ENCODE measurements around the gene ERF. TPM values are rescaled to one million over a fixed set of nuclear protein-coding genes. Genes with fewer than 3 reads are reported as not detected.

The ERF gene
- total RNA-seq, 1 experiment from 2014 or later, result 96.1 TPM

GRCh38 chr19:42234364-42234763 lies 20.6 kb downstream of the ERF start:
- CTCF ChIA-PET, result no interaction called here
- H3K36me3 ChIP-seq (ENCODE audit: control insufficient read depth in 1 of 2, insufficient read depth in 2 of 2, low read length in 2 of 2), result peaks cover 45 to 49% of the 10 kb centered on the region in 2 experiments; a peak in 3 of 4 replicates
- RAD21 ChIA-PET (ENCODE audit: low non-redundant PET in 1 of 2, low total read pairs in 2 of 2, uncharacterized antibody in 2 of 2, unreplicated experiment in 2 of 2), result no interaction called here

More at GRCh38 chr19:42234364-42234763, 20.6 kb downstream of the ERF start:
- Histone ChIP-seq H3K79me2 (ENCODE audit: insufficient read depth, low read length) (peaks cover 48% of the 10 kb centered on the region), H3K4me3 (replicated peaks in 1 of 2; ENCODE audit: low read depth in 1 of 2, low read length in 2 of 2) (no peak overlapping the region), H3K9me3 (ENCODE audit: control insufficient read depth in 1 of 2, insufficient read depth in 1 of 2, low read depth in 1 of 2, low read length in 2 of 2) (no peaks in the 10 kb centered on the region), H3K27me3 (ENCODE audit: insufficient read depth, low read length) (no peaks in the 10 kb centered on the region), H4K20me1 (ENCODE audit: insufficient read depth) (no peaks in the 10 kb centered on the region), H2AFZ (ENCODE audit: low read depth, low read length, poor library complexity, severe bottlenecking) (no peak overlapping the region), H3K4me1 (ENCODE audit: control insufficient read depth in 1 of 2, insufficient read depth in 2 of 2, low read length in 2 of 2) (no peaks in the 10 kb centered on the region), H3K9ac (ENCODE audit: low read length) (no peak overlapping the region), H3K4me2 (ENCODE audit: low read length) (no peak overlapping the region), H3K9me2 (ENCODE audit: insufficient read depth) (no peaks in the 10 kb centered on the region), H3K27ac (ENCODE audit: low read depth, low read length) (no peak overlapping the region)
- DNase-seq (ENCODE audit: low read depth, low spot score), result no peak
- POLR2A ChIA-PET, result no interaction called here
- no TSS peak for BruUV-seq (replicated peaks)
- ATAC-seq, result no peak
- TF ChIP-seq CBX3 (IDR thresholded peaks at IDR 0.05; ENCODE audit: low read depth), result no peak
- TF ChIP-seq JUND (IDR thresholded peaks at IDR 0.05), result no peak
- TF ChIP-seq SIN3A (IDR thresholded peaks at IDR 0.05; ENCODE audit: low read depth), result no peak
- no peak for TF ChIP-seq EGR1 (IDR thresholded peaks at IDR 0.05; ENCODE audit: low read depth)
- TF ChIP-seq ELF1 (IDR thresholded peaks at IDR 0.05; ENCODE audit: borderline replicate concordance, low read depth), result no peak
- TF ChIP-seq CEBPB (IDR thresholded peaks at IDR 0.05; ENCODE audit: low read depth), result no peak
- TF ChIP-seq CTCF (IDR thresholded peaks at IDR 0.05 in 2 of 3, conservative IDR thresholded peaks at IDR 0.05 in 1 of 3; ENCODE audit: borderline replicate concordance in 1 of 3, insufficient read depth in 1 of 3, low read depth in 2 of 3, low read length in 2 of 3), result no peak
- no peak for TF ChIP-seq REST (IDR thresholded peaks at IDR 0.05; ENCODE audit: low read depth)
- TF ChIP-seq ZBTB33 (IDR thresholded peaks at IDR 0.05; ENCODE audit: extremely low read depth, insufficient replicate concordance, low read length), result no peak
- no peak for TF ChIP-seq MAX (IDR thresholded peaks at IDR 0.05)
- no peak for TF ChIP-seq SP1 (IDR thresholded peaks at IDR 0.05; ENCODE audit: low read depth)
- TF ChIP-seq ZNF274 (IDR thresholded peaks at IDR 0.05; ENCODE audit: low read depth, low read length), result no peak
- no peak for TF ChIP-seq YY1 (IDR thresholded peaks at IDR 0.05; ENCODE audit: extremely low read depth, insufficient replicate concordance, low read depth, low read length)
- no peak for TF ChIP-seq SRF (IDR thresholded peaks at IDR 0.05; ENCODE audit: low read depth)
- no peak for TF ChIP-seq ATF3 (IDR thresholded peaks at IDR 0.05)
- TF ChIP-seq RAD21 (IDR thresholded peaks at IDR 0.05; ENCODE audit: low read depth), result no peak
- no peak for TF ChIP-seq ZFX (IDR thresholded peaks at IDR 0.05)
- no peak for TF ChIP-seq POLR2A (IDR thresholded peaks at IDR 0.05; ENCODE audit: borderline replicate concordance, extremely low read depth, insufficient read depth, insufficient read length)
- no peak for TF ChIP-seq TCF7L2 (IDR thresholded peaks at IDR 0.05; ENCODE audit: borderline replicate concordance, extremely low read depth, insufficient read depth, insufficient read length)
- TF ChIP-seq POLR2AphosphoS5 (IDR thresholded peaks at IDR 0.05; ENCODE audit: low read depth, low read length), result no peak
- intact Hi-C loops (cut with micrococcal nuclease), result no loop called here
